T follicular helper cell (primary cell): ENCODE measurements around the gene PDAP1.
"Not testable (repeated sequence)": the region's sequence is repeated elsewhere in the genome, so short reads cannot be mapped to it uniquely, and the experiment has no call there.

Source experiments
- DNase-seq: peaks from one replicate; pipeline ENCODE4 v3.0.0-alpha.2; 2020; ENCODE audit warnings: low read depth

The PDAP1 gene

DNA sequence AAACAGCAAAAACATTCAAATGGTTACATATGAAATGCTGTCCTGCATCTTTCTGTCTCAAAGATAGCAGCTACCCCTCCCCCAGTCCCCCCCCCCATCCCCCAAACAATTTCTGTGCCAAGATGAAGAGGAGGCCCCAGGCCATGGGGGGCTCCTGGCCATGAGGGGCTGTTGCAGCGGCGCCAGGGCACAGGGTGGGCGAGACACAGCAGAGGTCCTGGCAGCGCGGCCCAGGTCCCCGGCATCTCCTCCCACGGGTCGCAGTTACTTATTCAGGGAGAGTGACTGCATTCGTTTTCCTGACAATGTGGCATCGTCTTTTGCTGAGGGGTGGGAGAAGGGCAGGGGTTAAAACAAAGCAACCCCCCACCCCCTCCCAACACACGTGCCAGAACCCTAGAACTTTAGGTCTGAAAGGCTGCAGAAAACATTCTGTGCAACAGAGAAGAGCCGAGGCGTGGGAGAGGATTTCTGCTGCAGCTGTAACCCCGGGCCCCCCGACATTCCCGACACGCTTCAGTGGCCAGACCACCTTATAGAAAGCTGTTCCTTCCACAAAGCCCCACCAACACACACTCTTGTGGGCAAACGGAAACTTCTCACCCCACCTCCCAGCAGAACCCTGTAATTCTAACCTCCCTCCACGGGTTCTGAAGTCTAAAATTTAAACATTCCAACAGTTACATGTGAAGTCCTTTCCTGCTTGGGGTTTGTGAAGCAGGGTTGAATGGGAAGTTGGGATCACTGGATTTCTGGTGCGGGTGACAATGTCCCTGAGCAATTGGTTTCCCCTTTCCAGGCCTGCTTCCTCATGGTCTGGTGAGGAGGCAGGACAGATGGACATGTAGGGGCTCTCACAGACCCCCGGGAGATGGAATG, 11.7 kb downstream of the PDAP1 start:
- DNase-seq = no peak

DNA sequence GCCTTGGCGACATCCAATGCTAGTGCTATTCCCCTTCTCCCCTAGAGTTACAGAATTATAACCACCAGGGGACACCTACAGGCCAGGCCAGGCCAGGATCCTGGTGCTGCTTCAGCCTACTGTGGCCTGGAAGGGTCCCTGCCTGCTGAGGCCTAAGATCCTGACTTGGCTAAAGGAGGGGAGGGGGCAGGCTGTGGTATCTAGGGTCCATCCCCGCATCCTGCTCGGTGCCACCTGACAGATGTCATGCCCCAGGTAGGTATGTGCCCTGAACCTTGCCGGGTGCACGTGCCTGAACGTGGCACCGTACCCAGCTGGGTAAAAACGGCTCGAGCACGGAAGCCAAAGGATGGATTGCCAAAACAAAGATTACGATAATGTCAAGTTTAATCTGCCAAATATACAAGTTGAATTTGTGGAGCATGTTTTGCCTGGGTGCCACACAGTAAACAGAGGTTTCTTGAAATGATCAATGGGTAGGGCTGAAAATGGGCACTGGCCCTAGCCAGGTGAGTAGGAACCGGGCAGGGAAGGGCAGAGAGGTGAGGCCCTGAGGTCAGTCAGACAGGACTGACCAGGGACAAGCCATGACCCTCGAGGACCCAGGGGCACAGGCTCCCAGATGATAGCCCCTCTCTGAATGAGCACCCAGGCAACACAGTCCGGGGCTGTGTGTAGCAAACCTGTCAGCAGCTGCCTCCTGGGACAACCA, 12.6 kb downstream of the PDAP1 start:
- DNase-seq = no peak

DNA sequence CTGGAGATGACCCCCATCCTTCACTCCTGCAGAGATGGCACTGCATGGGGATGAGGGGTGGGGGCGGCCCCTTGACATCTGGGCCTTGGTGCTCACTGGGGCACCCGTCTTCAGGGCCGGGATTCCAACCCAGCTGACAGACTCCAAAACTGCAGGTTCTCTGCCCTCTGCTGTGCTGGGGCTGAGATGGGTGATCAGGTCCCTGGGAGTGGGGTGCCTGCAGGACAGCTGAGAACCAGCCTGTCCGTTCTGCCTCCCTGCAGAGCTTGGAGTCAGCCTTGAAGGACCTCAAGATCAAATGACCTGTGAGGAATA, 14.3 kb downstream of the PDAP1 start:
- DNase-seq = no peak

DNA sequence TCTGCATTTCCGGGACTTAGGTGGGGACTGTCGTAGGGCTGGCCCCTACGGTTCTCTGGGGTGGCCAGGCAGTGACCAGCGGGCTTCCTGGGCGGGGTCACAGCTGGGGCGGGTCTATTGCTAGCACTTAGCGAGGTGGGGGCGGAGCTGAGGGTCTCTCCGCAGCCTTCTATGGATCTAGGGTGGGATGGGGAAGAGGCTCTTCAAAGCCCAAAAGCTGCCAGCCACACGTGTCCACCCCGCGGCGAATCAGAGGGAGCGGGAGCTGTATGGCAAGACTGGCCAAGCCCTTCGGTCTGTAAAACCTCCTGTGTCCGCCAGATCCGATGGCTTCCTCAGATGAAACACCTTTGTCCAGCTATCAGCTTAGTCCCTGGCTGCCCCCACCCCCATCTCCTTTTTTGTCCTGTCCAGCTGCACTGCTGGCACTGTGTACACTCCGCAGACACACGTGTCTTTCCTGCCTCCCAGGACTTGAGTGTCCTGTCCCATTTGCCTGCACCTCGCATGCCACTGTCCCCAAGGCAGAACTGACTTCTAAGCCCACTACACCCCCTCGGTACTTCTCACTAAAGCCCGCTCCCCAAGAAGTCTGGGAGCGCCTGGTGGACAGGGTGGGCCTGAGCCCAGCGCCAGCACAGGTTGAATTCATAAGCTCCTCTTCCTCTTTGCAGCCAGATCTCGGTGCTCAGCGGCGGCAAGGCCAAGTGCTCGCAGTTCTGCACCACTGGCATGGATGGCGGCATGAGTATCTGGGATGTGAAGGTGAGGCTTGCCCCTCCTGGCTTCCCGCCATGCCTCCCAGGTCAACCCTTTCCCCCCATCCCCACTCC, 14.8 kb downstream of the PDAP1 start:
- no peak for DNase-seq

DNA sequence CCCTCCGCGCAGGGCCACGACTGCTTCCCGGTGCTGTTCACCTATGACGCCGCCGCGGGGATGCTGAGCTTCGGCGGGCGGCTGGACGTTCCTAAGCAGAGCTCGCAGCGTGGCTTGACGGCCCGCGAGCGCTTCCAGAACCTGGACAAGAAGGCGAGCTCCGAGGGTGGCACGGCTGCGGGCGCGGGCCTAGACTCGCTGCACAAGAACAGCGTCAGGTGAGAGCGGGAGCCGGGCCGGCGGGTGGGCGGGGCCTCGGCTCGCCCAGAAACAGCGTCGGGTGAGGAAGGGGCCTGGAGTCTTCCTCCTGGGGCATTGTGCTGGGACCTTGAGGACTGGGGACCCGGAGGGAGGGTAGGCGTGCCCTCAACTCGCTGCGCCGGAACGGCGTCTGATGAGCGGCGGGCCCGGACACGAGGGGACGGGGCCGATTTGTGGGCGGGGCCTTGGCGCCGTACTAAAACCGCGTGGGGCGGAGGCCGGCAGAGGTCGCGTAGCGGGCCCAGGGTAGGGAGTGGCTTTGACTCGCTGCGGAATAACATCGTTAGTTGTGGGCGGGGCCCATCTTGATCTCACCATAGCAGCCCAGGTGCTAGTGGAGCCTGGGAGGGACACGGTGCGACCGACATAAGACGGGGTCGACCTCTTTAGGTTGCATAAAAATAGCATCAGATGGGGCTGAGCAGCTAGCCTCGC, 15.6 kb downstream of the PDAP1 start:
- DNase-seq = peak; percentile 78

DNA sequence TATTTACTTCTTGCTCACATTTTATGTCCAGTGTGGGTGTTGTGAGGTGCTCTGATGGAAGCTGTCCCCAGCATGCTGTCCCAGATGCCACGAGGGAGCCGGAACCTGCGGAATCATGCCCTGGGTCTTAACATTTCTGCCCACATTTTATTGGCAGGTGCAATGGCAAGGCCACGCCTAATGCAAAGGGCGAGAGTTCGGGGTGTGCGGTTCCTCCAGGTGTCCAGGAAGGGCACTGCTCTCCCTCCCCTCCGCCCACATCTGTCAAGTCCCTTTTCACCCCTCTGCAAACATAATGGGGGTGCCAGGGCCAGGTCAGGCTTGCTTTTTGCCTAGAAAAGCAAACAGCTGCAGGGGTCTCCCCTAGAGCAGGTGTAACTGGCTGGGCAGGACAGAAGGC, 16.4 kb downstream of the PDAP1 start:
- DNase-seq = no peak

DNA sequence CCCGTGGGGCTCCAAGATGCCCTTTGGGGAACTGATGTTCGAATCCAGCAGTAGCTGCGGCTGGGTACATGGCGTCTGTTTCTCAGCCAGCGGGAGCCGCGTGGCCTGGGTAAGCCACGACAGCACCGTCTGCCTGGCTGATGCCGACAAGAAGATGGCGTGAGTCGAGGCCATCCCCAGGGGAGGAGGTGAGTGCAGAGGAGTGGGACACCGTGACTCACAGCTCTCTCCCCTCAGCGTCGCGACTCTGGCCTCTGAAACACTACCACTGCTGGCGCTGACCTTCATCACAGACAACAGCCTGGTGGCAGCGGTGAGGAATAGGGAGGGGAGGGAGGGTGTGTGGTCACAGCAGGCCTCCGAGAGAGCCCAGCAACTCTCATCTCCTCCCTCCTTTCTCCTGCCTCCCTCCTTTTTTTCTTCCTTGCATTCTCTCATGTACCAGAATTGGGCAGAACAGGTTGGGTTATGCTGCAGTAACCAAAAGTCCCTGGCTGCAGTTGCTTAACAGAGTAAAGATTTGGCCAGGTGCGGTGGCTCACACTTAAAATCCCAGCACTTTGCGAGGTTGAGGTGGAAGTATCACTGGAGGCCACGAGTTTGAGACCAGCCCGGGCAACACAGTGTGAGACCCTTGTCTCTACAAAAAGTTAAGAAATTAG, 17.3 kb downstream of the PDAP1 start:
- no peak for DNase-seq

DNA sequence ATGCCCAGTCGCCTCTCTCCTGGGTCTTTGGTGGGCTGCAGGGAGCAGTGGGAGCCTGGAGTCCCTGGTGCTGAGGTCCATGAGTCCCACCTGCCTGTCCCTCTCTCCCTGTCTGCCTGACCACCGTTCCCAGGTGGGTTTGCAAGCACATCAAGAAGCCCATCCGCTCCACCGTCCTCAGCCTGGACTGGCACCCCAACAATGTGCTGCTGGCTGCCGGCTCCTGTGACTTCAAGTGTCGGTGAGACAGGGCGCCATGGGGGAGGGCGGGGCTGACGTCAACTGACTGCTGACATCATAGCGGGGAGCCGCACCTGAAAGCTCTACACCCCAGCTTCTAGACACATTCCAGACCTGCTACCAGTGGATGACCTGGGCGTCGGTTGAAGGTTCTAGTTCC, 18.6 kb downstream of the PDAP1 start:
- DNase-seq = no peak

DNA sequence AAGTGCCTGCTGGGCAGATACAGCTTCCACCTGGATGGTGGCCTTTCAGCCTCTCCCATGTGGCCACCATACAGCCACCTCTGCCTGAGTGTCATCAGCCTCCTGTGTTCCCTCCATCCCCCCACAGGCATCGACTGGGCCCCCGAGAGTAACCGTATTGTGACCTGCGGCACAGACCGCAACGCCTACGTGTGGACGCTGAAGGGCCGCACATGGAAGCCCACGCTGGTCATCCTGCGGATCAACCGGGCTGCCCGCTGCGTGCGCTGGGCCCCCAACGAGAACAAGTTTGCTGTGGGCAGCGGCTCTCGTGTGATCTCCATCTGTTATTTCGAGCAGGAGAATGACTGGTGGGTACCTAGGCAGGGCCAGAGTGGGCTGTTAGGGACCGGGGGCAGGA, 20.5 kb downstream of the PDAP1 start:
- no peak for DNase-seq

DNA sequence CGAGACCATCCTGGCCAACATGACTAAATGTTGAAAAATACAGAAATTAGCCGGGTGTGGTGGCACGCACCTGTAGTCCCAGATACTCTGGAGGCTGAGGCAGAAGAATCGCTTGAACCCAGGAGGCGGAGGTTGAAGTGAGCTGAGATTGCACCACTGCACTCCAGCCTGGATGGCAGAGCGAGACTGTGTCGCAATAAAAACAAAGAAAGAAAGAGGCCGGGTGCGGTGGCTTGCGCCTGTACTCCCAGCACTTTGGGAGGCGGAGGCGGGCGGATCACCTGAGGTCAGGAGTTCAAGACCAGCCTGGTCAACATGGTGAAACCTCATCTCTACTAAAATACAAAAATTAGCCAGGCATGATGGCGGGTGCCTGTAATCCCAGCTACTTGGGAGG, 21.2 kb downstream of the PDAP1 start:
- DNase-seq = not testable (repeated sequence)

DNA sequence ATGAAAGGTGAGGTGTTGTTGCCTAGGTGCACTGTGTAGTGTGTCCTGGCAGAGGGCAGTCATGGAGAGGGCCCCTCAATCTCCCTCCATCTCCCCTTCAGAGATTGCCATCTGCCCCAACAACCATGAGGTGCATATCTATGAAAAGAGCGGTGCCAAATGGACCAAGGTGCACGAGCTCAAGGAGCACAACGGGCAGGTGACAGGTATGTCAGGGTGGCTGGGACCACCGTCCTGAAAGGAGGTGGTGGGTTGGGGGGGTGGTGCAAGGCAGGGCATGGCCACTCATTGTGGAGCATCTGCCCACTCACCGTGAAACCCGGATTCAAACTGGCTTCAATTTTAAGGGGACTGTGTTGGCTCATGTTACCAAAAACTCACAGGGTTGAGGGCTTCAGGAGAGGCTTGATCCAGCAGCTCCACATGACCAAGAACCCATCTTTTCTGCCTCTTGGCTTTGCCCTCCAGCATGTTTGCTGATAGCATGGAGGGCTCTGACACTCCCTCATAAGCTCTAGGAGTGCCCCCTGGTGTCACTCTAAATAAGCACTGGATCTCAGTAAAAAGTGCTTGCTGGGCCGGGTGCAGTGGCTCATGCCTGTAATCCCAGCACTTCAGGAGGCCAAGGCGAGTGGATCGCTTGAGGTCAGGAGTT, 21.7 kb downstream of the PDAP1 start:
- DNase-seq = no peak

DNA sequence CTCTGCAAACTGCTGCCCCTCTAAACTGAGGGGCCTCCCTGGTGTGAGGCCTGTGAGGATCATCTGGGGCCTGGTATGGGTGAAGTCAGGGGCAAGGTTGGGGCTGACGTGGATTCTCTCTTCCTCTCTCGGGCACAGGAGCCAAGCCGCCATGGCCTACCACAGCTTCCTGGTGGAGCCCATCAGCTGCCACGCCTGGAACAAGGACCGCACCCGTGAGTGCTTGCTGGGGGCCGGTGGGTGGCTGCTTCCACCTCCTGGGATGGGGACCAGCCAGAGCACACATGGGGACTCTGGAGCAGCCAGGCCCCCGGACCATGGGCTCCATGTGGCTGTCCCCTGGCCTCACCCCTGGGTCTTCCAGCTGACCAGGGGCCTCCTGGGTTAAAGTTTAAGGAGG, 22.8 kb downstream of the PDAP1 start:
- no peak for DNase-seq

DNA sequence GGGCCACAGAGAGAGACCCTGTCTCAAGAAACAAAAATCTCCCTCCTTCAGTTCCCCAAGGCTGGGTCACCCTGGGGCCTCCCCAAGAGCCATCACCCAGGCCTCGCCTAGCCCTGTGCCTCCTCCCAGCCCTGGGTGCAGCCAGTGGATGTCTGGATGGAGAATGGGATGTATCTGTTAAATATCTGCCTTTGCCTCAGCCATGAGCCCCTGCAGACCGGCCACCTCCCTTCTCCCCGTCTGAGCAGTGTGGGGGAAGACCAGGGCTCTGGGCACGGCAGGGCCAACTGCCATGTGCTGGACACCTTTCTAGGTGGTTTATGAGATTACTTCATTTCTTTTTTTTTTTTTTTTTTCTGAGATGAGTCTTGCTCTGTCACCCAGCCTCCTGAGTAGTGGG, 23.9 kb downstream of the PDAP1 start:
- DNase-seq = no peak

DNA sequence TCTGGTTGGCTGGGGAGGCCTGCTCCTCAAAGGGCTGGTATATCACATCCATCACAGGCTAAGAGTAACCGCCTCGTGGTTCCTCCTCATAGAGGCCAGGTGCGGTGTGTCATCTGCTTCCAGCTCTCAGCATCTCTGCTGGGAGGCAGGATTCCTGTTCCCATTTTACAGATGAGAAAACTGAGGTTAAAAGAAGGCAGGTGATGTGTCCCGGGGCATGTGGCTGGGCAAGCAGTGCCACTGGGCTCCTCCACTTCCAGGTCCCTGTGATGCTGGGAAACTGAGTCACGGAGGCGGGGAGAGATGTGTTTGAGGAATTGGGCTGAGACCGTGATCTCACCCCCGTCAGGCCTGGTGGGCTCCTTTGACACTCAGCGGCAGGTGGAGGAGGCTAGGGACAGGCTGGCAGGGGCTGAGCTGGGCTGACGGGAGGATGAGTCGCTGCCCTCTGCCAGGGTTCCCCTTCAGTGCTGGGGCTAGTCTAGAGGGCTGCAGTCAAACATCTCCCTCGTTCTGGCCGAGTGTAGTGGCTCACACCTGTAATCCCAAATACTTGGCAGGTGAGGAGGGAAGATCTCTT, 24.5 kb downstream of the PDAP1 start:
- no peak for DNase-seq

DNA sequence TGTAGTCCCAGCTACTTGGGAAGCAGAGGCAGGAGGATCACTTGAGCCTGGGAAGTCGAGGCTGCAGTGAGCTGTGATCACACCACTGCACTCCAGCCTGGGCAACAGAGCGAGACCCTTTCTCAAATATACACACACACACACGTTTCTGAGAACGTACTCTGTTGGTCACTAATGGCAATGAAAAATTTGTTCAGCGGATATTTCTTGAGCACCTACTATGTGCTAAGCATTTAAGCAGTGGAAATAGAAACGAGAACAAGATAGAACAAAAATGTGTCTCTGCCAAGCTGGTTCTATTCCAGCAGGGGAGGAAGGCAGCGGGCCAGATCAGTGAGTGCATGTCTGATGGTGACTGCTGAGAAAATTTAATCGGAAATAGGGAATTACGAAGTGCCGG, 25.2 kb downstream of the PDAP1 start:
- no peak for DNase-seq

DNA sequence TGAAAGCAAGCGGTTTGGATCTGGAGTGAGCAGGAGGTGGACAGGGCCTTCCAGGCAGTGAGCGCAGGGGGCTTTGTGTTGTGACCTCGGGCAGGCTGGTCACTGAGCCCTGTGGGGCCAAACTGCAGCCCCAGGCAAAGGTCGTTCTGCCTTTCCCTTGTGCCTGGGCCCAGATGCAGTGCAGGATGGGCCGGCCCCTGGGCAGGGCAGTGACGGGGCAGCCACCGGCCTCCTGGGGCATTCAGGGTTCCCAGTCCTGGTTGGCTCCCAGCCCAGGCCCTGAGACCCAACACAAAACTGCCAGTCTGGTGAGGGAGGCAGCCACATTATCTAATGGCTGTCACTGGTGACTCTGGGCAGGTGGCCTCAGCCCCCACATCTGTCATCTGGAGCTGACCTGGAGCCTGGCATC, 26.7 kb downstream of the PDAP1 start:
- no peak for DNase-seq

DNA sequence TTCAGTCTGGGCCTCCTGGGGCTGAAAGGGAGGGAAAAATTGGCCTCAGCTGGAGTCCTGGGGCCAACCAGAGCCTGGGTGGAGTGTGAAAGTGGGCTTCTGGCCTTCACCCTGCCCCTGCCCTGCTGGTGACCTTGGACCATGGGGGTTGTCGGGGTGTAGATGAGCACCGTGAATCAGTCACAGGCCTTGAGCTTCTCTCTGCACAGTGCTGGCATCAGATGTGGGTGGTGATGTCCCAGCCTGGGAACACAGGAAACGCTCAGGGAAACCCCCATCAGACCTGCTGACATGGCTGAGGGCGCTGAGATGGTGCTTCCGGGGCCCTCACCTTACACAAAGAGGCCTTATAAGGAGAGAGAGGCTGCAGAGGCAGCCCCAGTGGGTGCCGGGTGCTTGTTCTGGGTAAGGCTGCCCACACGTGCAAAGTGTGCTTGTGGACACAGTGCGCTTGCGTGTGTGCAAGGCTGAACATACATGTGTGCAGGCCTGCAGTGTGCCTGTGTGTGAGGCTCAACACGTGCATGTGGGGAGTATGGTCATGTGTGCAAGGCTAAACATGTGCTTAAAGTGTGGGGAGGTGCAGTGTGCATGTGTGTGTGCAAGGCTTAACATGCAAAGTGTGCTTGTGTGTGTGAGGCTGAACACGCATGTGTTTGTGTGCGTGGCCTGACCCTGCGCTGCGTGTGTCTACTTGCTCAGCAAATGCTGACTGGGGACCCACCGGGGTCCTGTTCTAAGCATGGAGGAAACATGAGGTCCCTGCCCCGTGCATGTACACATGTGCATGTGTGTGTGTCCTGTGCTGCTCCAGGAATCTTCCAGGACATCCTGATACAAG, 27.4 kb downstream of the PDAP1 start:
- DNase-seq = peak; percentile 90

DNA sequence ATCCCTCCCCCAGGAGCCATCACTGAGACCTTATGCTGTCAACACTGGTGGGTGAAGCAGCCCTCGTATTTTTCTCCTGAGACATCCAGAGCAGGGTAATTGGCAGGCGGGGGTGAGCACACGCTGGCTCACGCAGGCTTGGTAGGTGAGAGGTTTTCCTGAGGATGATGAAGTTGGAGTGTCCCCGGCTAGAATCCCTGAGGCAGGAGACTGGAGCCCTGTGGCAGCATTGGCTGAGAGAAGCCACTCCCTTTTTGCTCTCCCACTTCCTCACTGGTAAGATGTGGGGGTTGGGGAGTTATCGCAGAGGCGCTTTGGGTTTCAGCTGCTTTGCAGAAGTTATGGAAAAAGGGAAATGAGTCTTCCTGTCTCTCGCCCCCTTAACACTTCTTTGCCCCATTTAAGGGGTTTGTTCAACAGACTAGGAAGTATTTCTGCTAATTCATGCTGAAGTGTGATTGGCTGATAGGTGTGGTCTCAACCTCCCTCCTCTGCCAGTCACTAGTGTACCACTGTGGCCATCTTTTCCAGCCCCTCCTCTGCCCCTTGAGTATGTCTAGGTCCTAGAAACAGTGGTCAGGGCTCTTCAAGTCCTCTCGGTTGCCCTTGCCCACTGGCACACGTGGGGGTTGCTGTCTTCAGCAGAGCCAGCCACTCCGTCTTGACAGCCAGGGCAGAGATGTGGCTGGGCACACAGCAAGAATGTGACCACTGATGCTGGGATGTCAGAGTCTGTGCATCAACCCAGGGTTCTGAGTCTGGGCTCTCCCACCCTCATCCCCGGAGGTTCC, 28.2 kb downstream of the PDAP1 start:
- DNase-seq = peak; percentile 20

DNA sequence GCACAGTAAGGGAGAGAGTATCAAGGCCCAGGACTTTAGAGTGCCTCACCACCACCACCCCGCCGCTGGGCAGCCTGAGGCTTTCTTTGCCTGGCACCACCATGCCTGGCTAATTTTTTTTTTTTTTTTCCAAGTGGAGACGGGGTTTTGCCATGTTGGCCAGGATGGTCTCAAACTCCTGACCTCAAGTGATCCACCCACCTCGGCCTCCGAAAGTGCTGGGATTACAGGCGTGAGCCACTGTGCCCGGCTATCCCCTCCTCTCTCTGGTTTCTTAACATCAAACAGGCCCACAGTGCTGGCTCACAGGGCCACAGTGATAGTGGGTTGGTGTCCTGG, 28.7 kb downstream of the PDAP1 start:
- DNase-seq = not testable (repeated sequence)
